HG03095 (cell line): ENCODE measurements around the gene CLVS2.

ENCODE experiments used
- ATAC-seq: cut with Tn5 transposase; IDR thresholded peaks from one replicate; pipeline ENCODE4 v1.9.1; 2021; ENCODE audit warnings: moderate library complexity; ENCODE audit not compliant: unreplicated experiment

The CLVS2 gene

DNA sequence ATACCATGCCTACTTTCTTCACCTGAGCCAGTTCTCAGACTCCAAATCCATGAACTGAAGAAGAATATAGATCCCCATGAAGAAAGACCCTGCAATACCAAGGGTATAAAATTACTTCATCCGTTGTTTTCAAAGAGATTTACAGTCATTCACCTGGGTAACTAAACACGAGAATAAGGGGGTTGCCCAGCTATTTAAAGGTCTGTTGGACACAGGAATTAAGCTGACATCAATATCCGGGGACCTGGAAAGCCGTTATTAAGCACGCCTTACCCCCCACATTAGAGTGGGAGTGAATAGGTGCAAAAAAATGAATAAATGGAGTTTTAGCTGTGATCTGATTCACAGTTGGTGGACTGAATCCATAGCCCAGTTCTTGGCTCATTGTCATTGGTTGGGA lies 28.9 kb downstream of the CLVS2 start:
- no peak for ATAC-seq

DNA sequence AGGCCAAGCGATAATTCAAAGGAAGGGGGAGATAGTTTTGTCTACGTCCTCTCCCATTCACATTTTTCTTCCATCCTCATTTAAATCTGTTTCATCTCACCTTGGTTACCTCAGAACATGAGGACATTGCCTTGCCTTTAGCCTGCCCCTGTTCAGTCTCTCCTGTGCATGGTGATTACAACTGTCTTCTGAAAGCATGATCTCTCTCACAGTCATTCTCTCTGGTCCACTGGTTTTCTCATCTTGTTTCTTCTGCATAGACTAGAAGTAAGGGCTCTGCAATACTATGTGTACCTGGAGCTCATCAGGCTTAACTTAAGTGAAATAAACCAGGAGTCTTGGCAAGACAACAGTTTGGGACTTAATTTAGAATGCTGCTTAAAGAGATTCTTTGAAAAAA lies 31.4 kb downstream of the CLVS2 start:
- ATAC-seq: no peak

DNA sequence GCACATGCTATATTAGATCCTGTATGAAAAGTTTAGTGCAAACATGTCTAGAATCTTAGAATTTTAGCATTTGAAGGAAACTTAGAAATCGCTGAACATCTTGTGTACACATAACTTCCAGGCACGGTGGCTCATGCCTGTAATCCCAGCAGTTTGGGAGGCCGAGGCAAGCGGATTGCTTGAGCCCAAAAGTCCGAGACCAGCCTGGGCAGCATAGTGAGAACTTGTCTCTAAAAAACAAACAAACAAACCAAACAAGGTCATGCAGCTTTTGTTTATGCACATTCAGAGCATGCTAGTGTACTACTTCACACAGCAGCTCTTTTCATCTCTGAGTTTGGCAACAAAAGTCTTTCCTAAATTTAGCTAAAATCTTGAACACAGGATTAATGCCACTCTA lies 32.2 kb downstream of the CLVS2 start:
- ATAC-seq: no peak

DNA sequence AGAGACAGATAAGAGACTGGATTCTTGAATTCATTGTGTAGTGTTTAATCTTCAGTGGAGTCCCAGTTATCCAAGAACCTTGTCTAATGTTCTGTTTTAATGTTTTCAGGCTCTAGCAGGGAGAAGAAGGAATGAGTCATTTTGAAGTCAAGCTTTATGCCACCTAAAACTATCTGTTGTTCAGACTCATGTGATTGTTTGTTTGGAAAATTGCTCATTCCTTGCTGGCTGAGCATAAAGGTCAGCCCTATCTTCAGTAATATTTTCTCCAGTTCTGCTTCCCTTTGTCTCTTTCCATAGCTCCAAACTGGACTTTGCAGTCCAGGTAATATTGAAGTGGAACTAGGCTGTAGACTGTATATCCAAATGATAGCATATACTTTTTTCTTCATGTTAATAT lies 34.2 kb downstream of the CLVS2 start:
- ATAC-seq: no peak

DNA sequence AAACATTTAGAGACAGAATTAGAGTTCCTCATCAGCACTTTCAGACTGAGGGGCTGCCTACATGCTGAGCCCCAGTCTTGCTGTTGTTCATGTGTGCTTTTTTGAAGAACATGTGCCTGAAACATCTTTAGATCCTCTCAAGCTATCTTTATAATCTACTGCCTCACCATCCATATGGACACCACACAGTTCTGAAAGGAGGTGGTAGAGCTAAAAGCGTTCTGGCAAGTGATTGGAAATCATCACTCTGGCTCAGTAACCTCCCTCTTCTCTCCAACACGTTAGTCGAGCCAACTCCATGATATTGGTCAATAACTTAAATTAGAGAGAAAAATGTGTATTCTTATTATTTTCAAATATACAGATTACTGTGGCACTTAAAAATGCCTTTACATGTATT lies 40.6 kb downstream of the CLVS2 start:
- ATAC-seq: no peak

DNA sequence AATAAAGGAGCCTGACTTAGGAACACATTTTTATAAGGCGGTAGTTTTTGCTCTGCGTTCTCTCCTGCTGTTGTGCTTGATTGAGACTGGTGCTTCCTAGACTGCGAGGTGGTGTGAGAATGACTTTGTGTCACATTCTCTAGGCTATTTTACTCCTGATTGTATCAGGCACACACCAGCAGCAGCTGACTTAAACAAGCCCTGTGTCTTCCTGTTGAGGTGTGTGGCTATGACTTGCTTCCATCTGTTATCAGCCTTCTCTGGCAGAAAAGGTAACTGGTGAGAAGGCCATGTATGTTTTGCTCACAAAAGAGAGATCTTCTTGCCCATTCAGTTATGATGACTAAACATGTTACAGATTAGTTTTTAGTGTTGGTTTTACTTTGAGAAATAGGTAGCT lies 43.4 kb downstream of the CLVS2 start:
- no peak for ATAC-seq

DNA sequence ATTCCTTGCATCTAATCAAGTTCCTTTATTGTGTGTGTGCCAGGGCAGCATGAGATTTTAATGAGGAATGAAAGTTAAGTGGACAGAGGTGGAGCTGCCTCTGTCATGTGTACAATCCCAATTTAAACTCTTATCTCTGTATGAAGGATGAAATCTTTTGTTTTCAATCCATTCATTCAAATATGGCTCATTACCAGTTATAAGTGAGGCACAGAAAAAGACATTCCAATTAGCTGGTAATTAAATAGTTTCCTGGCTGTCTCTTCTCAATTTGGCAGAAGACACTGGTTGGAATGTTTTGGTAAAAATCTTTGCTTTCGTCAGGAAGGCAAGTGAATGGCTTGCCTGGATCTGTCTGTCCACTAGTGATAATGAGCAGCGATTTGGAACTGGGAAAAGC lies 46.4 kb downstream of the CLVS2 start:
- ATAC-seq: no peak

DNA sequence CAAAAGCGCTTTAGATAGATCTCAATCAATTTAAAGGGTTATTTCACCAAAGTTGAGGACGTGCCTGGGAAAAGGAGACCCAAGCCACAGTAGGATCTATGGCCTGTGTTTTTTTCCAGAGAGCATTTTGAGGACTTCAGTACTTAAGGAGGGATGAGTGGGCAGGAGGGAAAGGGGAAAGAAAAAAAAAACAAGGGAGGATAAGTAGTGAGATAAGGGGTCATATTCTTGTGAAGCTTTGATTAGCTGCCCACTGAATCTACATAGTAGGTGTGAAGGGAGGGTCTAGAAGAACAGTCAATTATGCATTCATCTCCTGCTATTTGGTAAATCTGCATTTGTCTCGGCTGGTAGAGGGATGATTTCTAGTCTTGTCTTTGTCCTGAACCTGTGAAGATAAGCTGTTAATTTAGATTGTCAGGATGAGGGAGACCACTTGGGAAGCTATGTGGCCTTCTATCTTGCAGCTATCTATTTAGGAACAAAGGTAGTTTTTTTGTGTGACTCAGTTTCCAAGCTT lies 48.4 kb downstream of the CLVS2 start:
- ATAC-seq: no peak

DNA sequence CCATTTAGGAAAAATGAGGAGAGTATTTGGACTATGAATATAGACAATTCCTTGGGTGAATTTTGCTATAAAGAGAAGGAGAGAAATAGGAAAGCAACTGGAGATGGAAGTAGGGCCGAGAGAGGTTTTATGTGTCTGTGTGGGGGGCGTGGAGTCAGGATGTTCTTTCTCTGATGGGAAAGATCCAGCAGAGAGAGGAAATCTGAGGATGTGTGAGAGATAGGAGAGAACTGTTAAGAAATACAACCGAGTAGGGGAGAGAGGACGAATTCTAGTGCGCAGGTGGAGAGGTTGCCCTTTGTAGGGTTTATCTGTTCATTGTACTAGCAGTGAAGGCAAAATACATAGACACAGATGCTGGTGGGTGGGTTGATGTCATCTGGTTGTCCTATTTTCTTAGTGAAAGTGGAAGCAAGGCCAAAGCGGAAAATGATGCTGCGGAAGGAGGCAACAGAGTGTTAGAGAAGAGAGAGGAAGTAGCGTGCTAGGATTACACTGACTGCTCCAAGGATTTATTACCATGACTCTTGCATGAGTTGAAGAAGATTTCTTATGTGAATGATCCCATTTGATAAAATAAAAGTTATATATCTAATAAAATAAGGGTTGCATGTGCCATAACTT lies 57.7 kb downstream of the CLVS2 start:
- ATAC-seq: no peak

DNA sequence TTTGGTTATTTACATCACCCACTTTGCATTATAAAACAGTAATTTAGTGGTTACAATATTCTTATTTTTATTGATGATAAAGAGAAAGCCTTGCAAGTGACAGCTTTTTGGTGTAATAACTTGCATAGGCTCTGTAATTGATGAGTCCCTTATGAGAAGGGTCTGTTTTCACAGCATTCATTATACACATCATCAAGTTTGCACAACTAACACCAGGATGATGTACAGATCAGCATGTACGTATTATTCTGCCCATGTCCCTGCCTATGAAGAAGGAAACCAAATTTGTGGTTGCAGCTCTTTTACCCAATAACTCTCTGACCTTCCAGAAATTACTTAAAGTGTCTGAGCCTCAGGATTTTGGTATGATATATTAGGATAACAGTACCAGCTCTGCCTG lies 59.2 kb downstream of the CLVS2 start:
- no peak for ATAC-seq

DNA sequence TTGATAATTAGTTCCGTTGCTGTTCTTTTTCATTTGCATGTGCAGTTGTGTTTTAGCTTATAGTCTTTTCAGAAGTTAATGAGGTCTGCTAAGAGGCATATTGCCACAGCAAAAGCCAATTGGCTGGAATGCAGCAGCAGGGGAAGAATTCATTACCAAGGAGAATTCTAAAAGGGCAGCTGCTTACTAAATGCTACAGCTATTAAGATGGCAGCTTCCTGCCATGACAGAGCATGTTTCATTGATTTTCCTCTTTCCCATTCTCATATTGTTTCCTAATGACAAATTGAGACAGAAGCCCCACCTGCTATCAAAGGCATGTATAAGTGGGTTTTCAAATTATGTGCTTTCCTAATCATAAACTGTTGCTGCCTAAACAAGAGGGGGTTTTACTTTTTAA lies 66.6 kb downstream of the CLVS2 start:
- no peak for ATAC-seq

DNA sequence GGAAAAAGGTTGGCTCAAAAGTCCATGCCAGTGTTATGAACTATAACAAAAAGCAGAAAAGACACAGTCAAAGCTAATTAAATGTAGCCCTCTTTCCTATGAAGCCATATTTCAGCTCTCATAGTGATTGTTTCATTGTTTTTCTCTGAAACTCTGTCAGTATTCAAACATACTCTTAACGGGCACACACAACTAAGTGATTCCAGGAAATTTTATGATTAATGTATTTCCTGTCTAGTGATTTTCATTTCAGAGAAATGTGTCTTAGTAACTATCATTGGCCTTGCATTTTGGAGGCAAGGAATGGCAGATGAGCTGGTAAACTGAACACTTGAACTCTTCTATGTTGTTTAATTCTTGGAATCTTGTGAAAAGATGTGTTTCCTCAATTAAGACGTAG lies 68.0 kb downstream of the CLVS2 start:
- ATAC-seq: no peak

DNA sequence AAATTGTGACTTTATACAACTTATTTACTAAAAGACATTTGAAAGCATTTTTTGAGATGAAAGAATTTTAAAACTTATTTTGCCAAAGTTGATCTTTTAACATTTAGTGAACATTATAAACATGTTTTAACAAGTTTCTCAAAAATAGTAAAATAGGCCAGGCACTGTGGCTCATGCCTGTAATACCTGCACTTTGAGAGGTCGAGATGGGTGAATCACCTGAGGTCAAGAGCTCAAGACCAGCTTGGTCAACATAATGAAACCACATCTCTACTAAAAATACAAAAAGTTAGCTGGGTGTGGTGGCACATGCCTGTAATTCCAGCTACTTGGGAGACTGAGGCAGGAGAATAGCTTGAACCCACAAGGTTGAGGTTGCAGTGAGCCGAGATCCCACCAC lies 78.6 kb downstream of the CLVS2 start:
- no peak for ATAC-seq

DNA sequence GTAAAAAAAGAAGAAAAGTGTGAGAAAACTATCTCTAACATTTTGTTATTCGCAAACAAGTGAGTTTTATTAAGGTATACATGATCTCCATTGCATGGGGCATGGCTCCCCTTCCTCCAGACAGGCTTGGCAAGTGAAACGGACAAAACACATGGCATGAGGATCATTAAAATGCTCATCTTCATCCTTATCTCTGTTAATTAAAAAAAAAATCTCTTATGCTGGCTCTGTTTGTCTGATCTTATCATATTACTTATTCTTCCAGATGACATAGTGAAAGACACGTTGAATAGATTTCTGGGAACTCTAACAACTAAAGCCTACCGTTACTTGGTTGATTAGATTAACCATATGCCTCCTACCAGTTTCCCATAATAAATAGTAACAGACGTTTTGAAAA lies 89.4 kb downstream of the CLVS2 start:
- ATAC-seq: no peak

DNA sequence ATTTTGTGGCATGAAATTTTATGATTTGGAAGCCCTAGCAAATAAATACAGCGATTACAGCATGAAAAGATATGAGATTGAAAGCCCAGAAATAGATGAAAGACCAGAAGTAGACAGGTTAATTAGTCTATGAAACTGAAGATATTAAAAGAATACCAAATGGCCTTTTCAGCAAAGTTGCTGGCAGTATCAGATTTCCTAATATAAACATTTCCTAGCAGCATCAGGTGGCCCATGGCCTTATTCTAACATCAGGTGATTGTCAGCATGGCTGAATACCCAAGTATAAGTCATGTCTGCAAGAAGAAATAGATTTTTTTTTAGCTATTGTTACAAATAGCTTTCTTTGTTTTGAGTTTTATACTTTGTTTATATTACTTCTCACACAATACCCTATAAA lies 93.2 kb downstream of the CLVS2 start:
- no peak for ATAC-seq

DNA sequence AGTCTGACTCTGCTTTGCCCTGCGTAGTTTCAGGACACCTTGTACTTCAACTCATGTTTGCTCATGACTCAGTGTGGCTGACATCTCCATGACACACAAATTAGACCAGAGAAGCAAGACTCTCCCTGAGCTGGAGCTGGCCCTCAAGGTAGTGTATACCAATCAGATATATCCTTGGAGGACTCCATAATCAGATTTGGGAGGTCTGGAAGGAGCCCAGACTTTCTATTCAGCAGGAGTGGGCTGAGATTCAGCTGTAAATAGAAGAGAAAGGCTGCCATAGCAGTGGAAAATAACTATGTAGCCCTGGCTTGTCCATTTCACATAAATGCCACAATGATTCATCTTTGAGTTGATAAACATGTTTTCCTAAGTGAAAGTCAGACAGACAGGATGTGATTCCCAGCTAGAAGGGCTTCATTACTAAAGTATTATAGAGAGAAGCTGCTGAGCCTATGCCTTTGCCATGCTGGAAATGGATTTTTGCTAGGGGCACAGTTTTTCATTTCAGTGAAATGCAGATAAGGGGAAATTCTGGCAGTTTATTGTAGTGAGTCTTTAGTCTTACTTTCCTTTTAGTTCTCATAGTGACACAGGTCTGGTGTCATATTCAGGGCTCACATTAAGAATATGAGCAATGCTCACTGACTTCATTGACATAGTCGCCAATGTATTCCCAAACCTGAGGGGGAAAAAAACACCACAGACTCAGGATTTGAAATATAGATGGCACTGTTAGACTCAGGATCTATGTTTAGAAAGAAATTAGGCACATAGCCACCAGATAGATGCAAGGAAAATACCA lies 95.3 kb downstream of the CLVS2 start:
- ATAC-seq: no peak

DNA sequence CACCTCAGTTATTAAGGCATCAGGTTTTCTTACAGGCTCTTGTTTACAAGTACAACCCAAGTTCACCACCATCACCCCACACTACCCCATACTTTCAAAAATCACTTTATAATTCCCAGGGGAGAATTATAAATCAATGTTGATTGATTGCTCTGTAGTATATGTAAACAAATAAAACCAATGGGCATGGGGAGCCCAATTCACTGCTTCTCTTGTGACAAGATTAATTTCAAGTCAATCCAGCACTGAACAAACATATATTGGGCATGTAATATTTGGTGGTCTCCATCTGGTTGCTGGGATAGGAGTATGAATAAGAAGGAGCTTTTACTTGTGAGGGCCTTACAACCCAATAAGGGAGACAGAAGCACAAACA lies 95.8 kb downstream of the CLVS2 start:
- no peak for ATAC-seq

DNA sequence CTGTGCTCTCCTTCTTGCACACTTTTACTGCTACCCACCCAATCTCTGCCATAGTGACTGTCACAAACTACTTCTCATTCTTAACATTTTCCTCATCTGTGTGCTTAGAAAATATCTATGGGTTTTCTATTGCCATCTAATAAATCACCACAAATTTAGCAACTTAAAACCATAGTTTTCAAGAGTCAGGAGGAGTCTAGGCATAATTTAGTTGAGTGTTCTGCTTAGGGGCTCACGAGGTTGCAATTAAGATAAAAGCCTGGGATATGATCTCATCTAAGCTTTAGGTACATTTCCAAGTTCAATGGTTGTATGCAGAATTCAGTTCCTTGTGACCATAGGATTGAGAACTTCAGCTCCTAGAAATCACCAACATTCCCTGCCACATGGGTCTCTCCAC lies 98.8 kb downstream of the CLVS2 start:
- no peak for ATAC-seq

DNA sequence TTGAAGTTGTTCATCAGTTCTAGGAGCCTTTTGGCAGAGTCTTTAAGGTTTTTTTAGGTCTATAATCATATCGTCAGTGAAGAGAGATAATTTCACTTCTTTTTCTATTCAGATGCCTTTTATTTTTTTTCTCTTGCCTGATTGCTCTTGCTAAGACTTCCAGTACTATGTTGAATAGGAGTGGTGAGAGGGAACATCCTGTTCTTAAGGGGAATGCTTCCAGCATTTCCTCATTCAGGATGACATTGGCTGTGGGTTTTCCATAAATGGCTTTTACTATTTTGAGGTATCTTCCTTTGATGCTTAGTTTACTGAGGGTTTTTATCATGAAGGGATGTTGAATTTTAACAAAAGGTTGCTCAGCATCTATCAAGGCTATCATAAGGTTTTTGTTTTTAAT lies 109.5 kb downstream of the CLVS2 start:
- no peak for ATAC-seq

DNA sequence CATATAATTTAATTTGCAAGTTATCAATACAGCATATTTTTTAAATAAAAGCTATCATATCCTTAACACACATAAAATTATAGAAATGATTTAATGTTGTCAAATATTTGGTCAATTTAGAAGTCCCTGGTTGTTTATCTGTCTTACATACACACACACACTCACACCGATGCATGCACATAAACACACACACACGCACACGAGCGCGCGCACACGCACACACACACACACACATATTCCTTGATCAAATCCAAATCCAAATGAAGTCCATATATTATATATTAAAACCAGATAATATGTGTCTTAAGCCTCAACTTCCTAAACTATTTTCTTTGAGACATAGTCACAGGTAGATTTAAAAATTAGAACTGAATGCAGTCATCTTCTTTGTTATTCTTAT lies 120.3 kb downstream of the CLVS2 start:
- no peak for ATAC-seq

DNA sequence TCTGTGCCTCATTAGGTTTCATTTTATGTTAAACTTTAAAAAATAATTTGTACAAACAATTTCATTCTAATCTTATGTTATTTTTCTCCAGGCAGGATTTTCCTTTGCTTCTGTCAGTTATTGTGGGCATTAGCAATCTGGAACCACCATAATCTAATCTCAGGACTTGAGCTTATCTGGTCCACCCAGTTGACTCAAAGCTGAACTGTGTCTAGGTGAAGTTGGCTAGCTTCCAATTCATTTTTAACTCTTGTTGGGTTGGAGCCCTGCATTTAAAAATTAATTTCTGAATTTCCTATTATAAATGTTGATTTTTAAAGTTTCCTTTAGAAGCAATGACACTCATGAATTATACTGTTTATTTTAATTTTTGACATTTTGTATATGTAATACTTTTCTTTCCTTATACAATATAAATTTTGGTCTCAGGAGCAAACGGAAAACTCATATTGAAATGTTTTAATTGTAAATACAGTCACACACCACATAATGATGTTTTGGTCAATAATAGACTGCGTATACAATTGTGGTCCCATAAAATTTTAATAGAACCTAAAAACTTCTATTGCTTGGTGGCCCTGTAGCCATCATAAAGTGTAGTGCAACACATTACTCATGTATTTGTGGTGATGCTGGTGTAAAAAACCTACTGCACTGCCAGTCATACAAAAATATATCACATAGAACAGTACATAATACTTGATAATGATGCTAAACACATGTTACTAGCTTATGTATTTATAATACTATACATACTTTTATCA lies 121.3 kb downstream of the CLVS2 start:
- no peak for ATAC-seq

DNA sequence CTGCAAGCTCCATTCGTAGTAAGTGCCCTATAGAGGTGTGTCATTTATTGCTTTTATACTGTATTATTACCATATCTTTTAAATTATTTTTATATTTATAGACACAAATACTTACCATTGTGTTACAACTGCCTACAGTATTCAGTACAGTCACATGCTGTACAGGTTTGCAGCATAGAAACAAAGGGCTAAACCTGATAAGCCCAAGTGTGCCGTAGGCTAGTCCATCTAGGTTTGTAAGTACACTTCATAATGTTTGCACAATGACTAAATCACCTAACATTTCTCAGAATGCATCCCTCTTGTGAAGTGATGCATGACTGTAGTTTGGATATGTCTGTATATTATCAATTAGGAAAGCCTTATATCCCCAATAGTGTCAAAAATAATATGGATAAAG lies 122.8 kb downstream of the CLVS2 start:
- ATAC-seq: no peak
